HG03060 (cell line): ENCODE results near the gene CPEB3.

Experiments
- ATAC-seq: cut with Tn5 transposase; IDR thresholded peaks from one replicate; pipeline ENCODE4 v1.9.1; 2021; ENCODE audit warnings: low read depth, moderate number of reproducible peaks; ENCODE audit not compliant: unreplicated experiment

Gene CPEB3

DNA sequence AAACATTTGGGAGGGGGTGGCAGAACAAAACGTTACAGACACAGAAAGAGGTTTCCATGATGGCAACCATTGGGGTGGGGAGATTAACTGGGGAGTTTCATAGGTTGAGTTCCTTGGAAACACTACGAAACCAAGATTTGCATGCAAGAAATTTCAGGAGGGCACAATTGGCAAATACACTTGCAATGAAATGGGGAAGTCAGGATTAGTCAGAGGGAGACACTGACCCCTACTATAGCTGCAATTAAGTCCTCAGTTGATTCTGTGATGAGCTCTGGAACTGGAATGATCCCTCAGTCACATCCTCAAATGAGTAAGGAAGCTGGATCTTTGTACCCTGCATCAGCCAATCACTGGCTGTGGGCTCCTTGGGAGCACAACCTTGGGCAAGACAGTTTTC lies 22.1 kb downstream of the CPEB3 start:
- ATAC-seq, result no peak

DNA sequence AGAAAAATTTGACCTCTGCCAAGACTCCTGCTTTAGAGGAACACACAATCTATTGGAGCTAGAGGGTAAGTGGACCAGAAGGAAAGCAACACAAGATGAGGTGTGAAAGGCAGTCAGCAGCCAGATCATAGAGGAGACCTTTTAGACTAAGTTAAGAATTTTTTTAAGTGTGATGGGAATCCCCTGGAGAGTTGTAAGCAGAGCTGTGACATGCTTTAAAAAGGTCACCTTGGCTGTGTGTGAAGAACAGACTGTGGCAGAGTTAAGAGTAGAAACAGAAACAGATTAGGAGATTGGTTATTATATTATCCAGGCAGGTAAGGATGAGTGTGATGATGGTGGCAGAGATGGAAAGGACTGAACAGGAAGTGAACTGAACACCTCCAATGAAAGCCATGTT lies 23.5 kb downstream of the CPEB3 start:
- ATAC-seq, result no peak

DNA sequence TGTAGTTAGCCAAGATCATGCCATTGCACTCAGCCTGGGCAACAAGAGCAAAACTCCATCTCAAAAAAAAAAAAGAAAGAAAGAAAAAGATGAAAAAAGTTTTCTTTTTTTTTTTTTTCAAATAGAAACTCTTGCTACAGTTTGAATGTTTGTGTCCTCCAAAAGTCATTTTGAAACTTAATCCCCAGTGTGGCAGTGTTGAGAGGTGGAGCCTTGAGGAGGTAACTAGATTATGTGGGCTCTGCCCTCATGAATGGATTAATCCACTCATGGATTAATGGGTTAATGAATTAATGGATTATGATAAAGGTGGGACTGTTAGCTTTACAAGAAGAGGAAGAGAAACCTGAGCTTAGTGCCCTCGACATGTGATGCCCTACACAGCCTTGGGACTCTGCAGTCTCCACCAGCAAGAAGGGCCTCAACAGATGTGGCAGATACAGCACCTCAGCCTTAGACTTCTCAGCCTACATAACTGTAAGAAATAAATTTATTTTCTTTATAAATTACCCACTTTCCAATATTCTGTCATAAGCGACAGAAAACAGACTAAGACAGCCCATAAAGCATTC lies 25.1 kb downstream of the CPEB3 start:
- ATAC-seq, result no peak

DNA sequence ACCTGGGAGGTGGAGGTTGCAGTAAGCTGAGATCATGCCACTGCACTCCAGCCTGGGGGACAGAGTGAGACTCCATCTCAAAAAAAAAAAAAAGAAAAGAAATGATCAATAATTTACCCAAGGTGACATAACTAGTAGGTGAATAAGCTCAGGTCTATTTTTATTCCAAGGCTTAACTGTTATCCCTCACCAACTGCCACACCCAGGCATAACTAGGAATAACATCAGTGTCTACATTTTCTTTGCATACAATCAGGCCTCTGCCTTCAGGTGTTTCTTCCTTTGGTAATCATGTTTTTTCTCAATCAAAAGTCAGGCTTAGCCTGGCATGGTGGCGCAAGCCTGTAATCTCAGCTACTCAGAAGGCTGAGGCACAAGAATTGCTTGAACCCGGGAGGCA lies 26.6 kb downstream of the CPEB3 start:
- ATAC-seq, result no peak

DNA sequence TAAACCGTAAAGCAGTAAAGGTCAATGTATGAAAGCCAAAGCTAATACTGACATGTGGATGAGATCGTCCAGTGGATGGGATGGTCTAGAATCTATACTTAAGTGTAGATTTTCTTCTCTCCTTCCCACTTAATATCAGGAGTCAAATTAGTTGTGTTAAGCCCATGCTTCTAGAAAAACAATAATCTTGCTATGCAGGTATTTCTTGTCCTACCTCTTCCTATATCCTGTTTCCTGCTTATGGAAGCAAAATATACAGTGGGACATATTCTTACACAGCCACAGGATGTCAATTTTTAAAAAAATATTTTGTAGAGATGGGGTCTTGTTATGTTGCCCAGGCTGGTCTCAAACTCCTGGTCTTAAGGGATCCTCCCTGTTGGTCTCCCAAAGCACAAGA lies 27.5 kb downstream of the CPEB3 start:
- no peak for ATAC-seq

DNA sequence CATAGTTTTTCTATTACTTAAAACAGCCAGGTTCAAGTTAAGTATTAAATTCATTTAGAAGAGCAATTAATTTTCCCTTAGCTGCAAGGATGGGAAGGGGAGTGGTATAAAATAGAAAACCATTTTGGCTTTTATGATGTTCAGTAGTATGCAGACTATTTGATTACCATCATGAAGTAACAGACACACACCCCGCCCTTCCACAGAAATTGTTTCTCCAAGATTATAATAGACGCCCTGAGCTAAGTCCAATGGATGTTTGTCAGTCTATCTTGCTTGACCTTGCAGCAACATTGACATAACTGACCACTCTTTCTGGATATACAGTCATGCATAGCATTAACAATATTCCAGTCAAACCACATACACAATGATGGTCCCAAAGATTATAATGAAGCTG lies 42.3 kb downstream of the CPEB3 start:
- no peak for ATAC-seq

DNA sequence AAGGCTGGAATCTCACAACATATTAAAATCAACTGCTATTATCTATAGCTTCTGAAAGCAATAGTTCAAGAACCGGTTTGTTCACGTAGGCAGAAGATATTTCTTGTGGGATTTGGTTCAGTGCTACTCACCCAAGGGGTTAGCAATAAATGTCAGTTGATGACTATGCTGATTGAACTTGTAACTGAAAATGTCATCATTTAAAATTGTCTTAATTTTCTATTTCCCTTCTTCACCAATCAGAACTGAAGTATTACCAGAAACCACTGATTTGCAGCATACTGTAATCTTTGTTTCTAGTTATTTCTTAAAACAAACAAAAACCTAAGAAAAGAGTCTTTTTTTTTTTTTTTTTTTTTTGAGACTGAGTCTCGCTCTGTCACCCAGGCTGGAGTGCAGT lies 46.1 kb downstream of the CPEB3 start:
- ATAC-seq, result no peak

DNA sequence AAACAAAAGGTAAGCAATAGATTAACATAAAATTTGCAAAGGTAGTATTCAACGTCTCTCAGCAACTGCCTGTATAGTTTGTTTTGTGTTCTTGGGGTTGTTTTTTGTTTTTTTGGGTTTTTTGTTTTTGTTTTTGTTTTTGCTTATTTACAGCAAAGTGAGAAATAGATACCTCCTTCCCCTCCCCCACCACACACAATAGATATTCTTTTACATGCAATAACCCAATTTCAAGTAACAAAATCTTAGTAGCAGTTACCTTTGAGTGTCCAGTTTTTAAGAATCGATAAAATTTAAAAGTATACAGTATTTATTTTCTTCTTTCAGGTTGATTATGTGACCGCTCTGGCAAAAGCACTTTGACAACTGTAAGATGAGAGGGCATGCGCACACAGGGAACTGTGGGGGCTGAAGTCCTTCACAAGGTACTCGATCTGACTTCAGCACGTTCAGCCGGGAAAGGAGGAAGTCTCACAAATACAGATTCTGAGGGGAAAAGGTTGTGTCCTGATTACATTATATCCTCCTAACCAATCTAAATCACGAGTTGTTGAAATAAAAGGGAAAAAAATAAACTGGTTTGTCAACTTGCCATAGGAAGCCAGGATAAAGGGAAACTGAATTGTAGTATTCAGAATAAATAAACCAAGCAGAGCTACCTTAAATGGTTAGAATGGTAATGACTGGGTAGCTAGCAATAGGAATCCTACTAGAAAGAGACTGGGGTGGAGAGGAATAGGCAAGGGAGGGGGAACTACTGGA lies 47.8 kb downstream of the CPEB3 start:
- no peak for ATAC-seq

DNA sequence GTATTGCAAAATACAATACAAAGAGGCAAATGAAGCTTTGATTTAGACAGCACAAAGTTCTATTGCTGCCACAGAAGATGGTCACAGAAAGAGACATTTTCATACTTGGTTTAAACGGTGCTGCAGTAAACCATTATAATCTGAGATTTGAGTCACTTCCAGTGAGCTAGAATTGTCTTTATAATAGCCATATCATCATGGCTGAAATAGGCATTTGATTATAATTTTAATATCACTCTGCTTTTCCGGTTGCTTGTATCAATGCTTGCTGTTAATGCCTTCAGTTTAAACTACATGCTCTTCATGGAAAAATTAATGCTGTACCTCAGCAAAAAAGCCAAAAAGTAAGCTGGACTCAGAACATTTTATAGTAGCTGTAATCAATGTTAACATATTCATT lies 48.5 kb downstream of the CPEB3 start:
- no peak for ATAC-seq

DNA sequence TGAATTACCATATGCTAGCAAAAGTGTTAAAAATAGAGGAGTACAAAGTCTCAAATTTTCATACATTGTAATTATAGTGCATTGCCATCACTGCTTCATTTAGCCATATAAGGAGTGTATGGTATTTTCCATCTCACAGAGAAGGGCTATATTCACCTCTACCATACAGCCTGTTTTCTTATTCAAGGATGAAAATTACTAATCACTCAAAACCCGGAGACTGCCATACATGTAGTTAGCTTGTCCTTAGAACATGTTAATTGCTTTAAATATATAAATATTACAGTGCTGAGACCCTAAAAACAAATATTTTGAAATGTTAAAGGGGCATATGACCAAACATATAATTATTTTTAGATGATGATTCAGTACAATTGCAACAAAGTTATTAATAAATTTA lies 49.4 kb downstream of the CPEB3 start:
- no peak for ATAC-seq

DNA sequence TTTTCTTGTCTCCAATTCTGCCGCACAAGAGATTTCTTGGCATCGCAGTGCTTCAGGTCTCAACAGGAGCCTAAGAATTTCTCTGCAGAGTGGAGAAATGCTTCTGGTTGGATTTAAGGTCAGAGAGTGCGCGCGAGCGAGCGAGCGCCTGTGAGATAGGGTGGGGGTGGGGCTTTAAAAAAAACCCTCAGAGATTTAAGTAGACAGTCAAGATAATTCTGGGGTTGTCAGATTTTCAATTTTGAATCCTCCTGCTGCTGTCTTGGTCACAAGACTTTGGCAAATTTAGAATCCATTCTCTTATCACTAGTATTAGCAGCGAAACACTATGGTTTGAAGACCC lies 49.7 kb downstream of the CPEB3 start:
- no peak for ATAC-seq

DNA sequence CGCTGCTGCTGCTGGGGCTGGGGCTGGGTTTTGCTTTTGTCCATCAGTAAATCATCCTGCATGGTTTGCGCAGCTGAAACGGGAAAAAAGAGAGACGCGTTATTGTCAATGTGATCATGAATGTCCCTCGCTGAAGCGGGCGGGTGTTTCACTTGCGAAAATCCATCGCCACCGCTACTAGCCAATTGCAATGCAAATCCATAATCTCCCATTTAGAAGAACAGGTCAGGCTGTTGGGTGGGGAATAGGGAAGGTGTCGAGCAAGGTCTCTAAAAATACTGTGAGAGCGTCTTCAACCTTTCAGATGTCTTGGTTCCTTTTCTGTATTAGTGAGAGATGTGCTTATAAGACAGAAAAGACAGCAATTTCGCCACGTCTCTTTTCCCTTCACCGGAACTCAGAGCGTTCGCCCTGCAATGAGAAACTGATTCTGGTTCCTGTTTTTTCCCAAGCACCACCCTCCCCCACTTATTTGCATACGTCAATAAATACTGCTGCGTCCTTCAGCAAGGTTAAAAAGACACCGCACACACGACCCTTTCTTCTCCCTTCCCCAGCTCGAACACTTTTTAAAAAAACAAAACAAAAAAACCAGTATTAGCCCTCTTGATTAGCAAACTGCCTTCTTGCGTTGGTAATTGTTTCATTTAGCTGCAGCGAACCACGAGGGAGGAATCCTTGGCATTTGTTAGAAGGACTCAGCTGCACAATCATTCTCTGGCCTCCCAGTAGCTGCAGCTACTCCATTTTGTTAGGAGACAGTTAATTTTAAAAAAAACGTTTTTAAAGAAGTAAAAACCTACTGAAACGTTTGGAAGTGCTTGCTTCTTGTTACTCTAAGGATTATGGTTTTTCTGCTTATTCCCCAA lies 50.4 kb downstream of the CPEB3 start:
- ATAC-seq, result no peak

DNA sequence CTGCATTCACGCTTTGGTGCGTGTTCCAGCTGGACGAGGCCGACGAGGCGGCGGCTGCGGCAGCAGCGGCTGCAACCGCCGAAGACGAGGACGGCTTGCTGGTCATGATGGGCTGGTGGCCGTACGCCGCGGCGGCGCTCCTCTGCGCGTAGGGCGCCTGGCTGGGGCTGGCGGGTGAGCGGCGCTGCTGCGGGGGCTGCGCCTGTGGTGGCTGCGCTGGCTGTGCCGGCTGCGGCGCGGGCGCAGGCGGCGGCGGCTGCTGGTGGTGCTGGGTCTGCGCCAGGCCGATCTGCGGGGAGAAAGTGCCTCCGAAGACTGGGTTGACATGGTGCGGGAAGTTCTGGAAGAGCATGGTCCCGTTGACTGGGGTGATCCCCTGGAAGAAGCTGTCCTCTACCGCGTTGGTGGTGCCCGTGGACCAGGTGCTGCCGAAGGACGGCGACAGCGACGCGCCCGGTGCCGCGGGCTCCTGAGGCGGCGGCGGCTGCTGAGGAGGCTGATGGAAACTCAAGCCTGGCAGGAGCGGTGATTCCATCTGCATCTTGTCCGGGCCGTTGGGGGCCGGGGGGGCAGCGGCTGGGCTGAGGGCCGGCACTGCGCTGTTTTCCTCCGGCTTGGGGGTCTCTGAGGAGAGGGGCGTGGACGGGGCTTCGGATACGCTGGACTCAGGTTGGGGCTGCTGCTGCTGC lies 51.1 kb downstream of the CPEB3 start:
- ATAC-seq, result no peak

DNA sequence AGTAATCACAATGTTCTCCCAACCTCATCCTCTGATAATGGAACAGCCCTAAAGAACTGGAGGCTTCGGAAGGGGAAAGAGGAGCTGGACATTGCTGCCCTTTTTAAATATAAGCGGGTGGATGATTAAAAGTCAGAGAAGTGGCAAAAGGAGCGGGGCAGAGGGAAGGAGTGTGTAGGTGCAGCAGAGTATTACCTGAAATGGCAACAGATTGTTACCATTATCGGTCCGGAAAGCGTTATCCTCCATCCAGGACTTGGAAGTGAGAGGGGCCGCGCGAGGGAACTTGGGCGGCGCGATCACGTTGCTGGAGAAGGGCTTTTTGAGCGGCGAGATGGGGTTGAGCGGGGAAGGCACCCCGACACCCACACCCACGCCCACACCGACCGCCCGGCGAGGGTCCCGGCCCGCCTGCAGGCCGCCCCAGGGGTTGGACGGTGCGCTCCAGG lies 51.7 kb downstream of the CPEB3 start:
- ATAC-seq, result no peak

DNA sequence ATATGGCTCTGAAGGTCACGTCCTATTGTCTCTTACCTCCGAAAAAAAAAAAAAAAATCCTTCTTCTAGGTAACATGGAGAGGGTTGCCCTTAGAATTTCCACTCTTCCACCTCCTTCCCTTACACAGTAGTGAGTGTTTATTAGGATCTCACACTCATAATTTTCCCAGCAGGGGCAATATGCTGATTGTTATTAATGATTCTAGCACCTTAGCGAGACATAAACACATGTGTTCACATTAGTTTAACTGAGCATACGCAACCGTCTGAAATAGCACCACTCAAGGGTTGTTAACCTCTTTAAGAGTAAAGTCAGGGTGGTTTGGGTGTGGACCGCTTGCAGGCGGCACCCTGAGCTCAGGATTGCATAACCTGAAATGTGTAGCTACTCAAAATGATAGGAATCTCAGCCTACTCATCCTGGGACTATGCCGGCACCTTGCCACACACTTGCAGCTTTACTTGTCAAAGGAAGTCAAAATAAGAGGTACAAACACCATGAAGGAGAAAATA lies 52.2 kb downstream of the CPEB3 start:
- ATAC-seq, result no peak

DNA sequence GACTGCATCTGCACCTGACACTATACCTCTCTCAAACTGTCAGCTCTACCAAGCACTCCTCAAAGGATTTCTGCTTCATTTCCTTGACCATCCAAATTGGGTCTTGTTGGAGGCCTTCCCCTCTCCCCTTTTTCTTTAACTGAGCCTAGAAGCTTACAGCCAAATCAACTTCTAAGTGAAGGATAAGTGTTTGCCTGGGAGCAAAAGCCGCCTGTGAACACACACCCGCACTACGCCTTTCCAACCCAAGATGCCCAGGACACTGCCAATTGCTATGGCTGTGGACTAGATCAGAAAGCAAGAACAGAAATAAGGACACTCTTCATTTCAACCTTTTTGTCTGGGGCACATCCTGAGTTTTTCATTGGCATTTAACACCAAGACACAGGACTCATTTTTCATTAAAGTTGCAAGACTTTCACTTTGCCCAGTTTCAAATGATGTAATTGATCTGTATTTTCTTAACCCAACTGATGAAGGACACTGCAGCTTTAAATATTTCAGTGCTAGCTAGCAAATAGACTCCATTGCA lies 52.8 kb downstream of the CPEB3 start:
- ATAC-seq, result no peak

DNA sequence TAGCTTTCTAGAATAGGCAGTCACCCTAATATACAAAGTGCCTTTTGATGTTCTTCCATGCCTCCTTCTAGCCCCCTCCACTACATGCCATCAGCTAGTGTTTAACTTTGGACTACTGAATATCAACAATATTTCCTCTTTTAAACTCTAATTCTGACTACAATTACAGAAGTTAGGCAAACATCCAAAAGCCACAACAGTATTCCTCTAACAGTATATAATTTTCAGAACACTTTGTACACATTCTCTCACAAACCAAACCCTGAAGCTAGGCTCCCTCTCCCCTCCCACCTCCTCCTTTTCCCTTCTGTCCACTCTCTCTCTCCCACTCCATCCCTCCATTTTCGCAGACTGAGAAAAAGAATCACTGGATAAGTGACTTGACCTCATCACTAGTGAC lies 59.7 kb downstream of the CPEB3 start:
- ATAC-seq, result no peak

DNA sequence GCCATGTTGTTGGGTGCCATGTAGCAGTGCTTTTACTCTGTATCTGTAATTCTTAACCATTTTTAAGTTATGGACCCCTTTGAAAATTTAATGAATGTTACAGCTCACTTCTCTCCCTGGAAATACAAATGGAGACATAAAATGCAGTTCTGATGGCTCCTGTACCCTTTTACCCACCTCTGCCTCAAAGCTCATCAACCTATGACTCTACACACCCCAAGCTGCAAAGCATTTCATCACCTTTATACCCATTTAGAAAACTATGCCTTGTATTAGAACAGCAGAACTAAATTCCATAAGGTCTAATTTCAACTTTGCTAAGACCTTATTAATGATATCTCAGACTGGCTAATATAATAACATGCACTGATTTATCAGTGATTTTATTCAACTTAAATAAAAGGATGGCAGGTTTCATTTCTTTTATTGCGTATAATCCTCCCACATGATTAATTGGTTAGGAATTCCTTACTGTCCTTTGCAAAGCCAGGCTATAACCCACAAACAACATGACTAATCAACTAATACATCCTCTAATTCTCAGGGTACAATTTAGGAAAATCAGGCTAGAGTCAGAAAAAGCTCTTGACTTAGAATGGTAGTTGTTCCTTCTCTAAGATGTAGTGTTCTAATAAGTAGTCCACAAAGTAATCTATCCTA lies 68.1 kb downstream of the CPEB3 start:
- ATAC-seq, result no peak

DNA sequence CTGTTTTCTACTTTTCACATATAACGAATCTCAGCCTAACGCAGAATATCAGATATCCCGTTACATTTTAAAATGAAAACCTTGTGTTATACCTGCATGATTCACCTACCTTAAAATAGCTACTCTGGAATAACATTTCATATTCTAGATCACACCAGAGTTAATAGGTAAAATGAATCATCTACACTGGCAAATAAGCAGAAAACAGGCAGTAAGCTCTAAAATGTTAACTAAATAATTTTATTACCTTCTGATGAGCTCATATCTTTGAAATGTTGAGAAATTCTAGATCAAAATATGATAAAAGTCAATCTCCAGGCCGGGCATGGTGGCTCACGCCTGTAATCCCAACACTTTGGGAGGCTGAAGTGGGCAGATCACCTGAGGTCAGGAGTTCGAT lies 71.3 kb downstream of the CPEB3 start:
- ATAC-seq, result no peak

DNA sequence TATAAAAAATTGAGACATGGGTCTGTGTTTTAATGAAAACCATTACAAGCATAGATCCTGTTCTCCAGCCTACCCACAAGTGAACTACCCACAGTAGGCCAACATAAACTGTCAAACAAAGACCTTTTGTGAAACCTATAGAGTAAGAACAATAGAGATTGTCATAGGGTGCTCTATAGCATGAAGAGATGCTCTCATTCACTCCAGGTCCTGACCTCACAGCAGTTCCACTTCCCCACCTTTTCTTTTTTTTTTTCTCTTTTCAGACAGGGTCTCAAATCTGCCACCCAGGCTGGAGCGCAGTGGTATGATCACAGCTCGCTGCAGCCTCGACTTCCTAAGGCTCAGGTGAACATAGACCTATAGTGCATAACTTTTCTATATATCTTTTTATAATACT lies 72.3 kb downstream of the CPEB3 start:
- no peak for ATAC-seq
